Type B pancreatic cell (in vitro differentiated cells): ENCODE data around the gene ST7. TPM values are rescaled to one million over a fixed set of nuclear protein-coding genes. Genes with fewer than 3 reads are reported as not detected.

Experiments
- DNase-seq: peaks from one replicate; pipeline ENCODE4 v3.0.0; 2021; ENCODE audit warnings: mixed read lengths; ENCODE audit not compliant: unreplicated experiment; ENCODE audit errors: extremely low spot score
- H3K27ac Mint-ChIP-seq: 2 replicates; pipeline ENCODE4 v1.8.0; 2021; ENCODE audit warnings: mild to moderate bottlenecking, mixed read lengths
- H3K27me3 Mint-ChIP-seq: 2 replicates; pipeline ENCODE4 v1.8.0; 2021; ENCODE audit warnings: mixed read lengths
- H3K36me3 Mint-ChIP-seq: 2 replicates; pipeline ENCODE4 v1.8.0; 2021; ENCODE audit warnings: mixed read lengths
- H3K4me1 Mint-ChIP-seq: one replicate; pipeline ENCODE4 v1.8.0; 2021; ENCODE audit warnings: mixed read lengths; ENCODE audit not compliant: unreplicated experiment
- H3K4me3 Mint-ChIP-seq: 2 replicates; pipeline ENCODE4 v1.8.0; 2021; ENCODE audit warnings: mild to moderate bottlenecking, mixed read lengths
- H3K9me3 Mint-ChIP-seq: 2 replicates; pipeline ENCODE4 v1.8.0; 2021; ENCODE audit warnings: mixed read lengths
- long read RNA-seq: library from polyadenylated mRNA; unstranded; transcript quantifications from one replicate; pipeline ENCODE4 v2.0.0, GENCODE V29; 2020
- total RNA-seq: library from RNA; stranded (reverse); gene quantifications from 2 replicates; pipeline ENCODE4 v1.2.1, GENCODE V29; 2021; ENCODE audit warnings: low replicate concordance
- TF ChIP-seq, protein P1 (sequence below): fragments of 200-600 bp; sonication (generic); conservative IDR thresholded peaks from 2 replicates; pipeline ENCODE4 v1.5.0; 2021; ENCODE audit warnings: antibody characterized with exemption, mild to moderate bottlenecking

Gene ST7, protein sequence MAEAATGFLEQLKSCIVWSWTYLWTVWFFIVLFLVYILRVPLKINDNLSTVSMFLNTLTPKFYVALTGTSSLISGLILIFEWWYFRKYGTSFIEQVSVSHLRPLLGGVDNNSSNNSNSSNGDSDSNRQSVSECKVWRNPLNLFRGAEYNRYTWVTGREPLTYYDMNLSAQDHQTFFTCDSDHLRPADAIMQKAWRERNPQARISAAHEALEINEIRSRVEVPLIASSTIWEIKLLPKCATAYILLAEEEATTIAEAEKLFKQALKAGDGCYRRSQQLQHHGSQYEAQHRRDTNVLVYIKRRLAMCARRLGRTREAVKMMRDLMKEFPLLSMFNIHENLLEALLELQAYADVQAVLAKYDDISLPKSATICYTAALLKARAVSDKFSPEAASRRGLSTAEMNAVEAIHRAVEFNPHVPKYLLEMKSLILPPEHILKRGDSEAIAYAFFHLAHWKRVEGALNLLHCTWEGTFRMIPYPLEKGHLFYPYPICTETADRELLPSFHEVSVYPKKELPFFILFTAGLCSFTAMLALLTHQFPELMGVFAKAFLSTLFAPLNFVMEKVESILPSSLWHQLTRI
- total RNA-seq = 18.2 and 25.0 TPM in 2 replicates
- long read RNA-seq, transcript ST7-202 (16 exons, 2,142 nt) = minor isoform, 7 of 50 reads
- long read RNA-seq, transcript ST7-208 (15 exons, 2,110 nt) = major isoform, 25 of 50 reads
- long read RNA-seq, partial matches to known transcripts = 8 of 50 reads
- long read RNA-seq, other reads (novel, unspliced or antisense) = 7 of 50 reads

DNA sequence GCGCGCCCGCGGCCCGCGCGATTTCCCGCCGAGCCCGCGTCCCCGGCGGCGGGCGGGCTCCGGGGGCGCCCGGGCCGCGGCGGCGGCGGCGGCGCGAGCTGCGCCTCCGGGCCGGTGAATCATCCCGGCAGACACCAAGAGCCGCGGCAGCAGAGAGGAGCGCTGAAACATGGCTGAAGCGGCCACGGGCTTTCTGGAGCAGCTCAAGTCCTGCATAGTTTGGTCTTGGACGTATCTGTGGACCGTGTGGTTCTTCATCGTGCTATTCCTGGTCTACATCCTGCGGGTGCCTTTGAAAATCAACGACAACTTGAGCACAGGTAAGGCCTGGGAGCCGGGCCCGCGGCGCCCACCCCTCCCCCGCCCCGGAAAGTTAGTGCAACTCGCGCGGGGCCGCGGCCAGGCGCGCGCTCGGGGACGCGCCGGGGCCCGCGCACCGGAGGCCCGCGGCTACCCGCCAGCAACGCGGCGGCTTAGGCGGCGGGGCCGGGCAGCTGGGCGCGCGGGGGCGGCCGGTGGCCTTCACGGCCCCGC lies at the start of gene ST7:
Gene ST7 (plus strand): TSS at position 130 of the 534 bp plus-strand sequence. CDS start 40 bp downstream, at position 170.
- peak within 1 kb of the TSS; percentile 97 for H3K4me3 Mint-ChIP-seq
- H3K27me3 Mint-ChIP-seq = no peaks in the 10 kb centered on the region
- TF ChIP-seq, protein P1, sequence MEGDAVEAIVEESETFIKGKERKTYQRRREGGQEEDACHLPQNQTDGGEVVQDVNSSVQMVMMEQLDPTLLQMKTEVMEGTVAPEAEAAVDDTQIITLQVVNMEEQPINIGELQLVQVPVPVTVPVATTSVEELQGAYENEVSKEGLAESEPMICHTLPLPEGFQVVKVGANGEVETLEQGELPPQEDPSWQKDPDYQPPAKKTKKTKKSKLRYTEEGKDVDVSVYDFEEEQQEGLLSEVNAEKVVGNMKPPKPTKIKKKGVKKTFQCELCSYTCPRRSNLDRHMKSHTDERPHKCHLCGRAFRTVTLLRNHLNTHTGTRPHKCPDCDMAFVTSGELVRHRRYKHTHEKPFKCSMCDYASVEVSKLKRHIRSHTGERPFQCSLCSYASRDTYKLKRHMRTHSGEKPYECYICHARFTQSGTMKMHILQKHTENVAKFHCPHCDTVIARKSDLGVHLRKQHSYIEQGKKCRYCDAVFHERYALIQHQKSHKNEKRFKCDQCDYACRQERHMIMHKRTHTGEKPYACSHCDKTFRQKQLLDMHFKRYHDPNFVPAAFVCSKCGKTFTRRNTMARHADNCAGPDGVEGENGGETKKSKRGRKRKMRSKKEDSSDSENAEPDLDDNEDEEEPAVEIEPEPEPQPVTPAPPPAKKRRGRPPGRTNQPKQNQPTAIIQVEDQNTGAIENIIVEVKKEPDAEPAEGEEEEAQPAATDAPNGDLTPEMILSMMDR = no peak
- H3K36me3 Mint-ChIP-seq = no peaks in the 10 kb centered on the region
- no peaks in the 10 kb centered on the region for H3K9me3 Mint-ChIP-seq
- peaks cover 27% of the 10 kb centered on the region for H3K4me1 Mint-ChIP-seq
- H3K27ac Mint-ChIP-seq = peak within 1 kb of the TSS; percentile 98
- DNase-seq = peak; percentile 73

DNA sequence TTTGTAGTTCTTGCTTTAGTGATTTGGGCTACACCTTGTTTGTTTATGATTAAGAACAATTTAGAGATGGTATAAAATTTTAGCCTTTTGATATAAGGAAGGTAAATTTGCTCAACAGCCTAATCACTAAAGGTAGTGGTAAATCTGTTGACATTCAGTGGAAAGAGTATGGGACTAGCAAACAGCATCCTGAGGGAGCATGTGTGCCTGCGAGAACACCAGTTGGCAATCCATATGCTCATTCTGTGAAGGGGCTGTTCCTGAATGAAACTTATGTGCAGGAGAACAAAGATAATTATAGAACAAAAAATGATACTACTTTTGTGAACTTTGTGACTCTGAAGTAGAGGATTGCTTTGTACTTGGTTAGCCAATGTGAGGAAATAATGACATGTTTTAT lies 46.9 kb upstream of the ST7 start:
- no peak for DNase-seq
- Mint-ChIP-seq H3K9me3 (no peaks in the 10 kb centered on the region), H3K27me3 (no peaks in the 10 kb centered on the region), H3K27ac (no peak overlapping the region), H3K4me3 (no peak overlapping the region), H3K4me1 (no peaks in the 10 kb centered on the region), H3K36me3 (peaks cover 50% of the 10 kb centered on the region)
- TF ChIP-seq, protein P1 = no peak

DNA sequence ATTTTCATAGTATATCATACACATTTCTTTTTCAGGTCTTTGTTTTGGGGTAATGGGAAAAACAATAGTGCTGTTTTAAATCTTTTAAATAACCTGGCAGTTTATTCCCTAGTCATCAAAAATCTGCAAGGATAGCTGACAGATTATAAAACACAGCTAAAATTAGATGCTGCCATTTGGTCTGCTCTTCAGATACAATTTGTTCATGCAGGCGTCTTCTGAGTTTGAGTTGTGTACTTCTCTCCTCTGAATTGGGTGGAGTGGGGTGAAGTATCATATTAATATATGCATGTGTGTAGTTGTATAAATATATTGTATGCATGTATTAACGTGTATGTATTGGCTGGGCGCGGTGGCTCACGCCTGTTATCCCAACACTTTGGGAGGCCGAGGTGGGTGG lies 42.9 kb upstream of the ST7 start:
- H3K27ac Mint-ChIP-seq = no peak overlapping the region
- H3K36me3 Mint-ChIP-seq = peaks cover 52% of the 10 kb centered on the region
- no peak for DNase-seq
- H3K9me3 Mint-ChIP-seq = peaks cover 5% of the 10 kb centered on the region
- TF ChIP-seq, protein P1 = no peak
- no peak overlapping the region for H3K4me3 Mint-ChIP-seq
- H3K4me1 Mint-ChIP-seq = no peaks in the 10 kb centered on the region
- H3K27me3 Mint-ChIP-seq = no peaks in the 10 kb centered on the region

DNA sequence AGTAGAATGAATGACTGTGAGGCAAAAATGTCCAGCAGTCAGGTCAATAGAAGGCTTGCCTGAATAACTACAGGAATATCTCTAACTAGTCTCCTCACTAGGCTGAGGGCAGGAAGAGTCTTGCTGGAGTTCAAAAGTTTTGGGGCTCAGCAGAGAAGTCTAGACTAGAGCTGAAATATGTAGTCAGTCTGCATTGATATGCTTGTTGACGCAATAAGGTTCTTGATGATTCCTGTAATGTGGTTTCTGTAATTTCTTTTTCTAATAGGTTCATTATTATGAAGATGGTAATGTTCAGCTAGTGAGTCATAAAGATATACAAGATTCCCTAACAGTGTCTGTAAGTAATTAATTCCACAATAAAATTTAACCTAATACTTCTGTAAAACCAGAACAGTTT lies 41.5 kb upstream of the ST7 start:
- no peak overlapping the region for H3K4me3 Mint-ChIP-seq
- TF ChIP-seq, protein P1 = no peak
- H3K4me1 Mint-ChIP-seq = no peaks in the 10 kb centered on the region

DNA sequence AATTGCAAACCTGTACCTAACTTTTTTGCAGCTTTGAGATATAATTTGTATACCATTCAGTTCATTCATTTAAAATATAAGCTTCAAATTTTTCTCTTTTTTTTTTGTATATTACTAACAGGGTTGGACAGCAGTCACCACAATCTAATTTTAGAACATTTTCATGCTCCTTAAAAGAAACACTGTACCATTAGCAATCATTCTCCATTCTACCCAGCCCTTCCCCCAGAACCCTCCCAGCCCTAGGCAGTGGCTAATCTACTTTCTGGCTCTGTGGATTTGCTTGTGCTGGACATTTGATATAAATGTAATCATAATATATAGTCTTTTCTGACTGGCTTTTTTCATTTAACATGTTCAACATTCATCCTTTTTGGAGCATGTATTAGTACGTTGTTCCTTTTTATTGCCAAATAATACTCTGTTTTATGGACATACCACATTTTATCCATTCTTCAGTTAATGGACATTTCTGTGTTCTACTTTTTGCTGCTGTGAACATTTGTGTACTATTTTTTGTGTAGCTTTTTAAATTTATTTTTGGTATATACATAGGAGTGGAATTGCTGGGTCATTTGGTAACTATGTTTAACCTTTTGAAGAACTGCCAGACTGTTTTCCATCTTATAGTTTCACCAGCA lies 40.9 kb upstream of the ST7 start:
- TF ChIP-seq, protein P1 = no peak
- Mint-ChIP-seq H3K27me3 (no peaks in the 10 kb centered on the region), H3K36me3 (peaks cover 49% of the 10 kb centered on the region), H3K4me3 (no peak overlapping the region), H3K27ac (no peak overlapping the region), H3K9me3 (peaks cover 5% of the 10 kb centered on the region), H3K4me1 (no peaks in the 10 kb centered on the region)
- DNase-seq = no peak

More for the DNA sequence above, 41.5 kb upstream of the ST7 start:
- DNase-seq = no peak
- Mint-ChIP-seq H3K27ac (no peak overlapping the region), H3K9me3 (peaks cover 5% of the 10 kb centered on the region), H3K27me3 (no peaks in the 10 kb centered on the region), H3K36me3 (peaks cover 49% of the 10 kb centered on the region)
